C4-2B (cell line): ENCODE measurements around the gene SVOP.

ENCODE experiments used
- ZFX ChIP-seq: fragments of 450-650 bp; IDR thresholded peaks from 2 replicates; pipeline ENCODE4 v1.6.1; 2017
- TF ChIP-seq, protein P1 (sequence below): fragments of 450-650 bp; conservative IDR thresholded peaks from 2 replicates; pipeline ENCODE4 v1.5.1; 2017; ENCODE audit warnings: mild to moderate bottlenecking

DNA sequence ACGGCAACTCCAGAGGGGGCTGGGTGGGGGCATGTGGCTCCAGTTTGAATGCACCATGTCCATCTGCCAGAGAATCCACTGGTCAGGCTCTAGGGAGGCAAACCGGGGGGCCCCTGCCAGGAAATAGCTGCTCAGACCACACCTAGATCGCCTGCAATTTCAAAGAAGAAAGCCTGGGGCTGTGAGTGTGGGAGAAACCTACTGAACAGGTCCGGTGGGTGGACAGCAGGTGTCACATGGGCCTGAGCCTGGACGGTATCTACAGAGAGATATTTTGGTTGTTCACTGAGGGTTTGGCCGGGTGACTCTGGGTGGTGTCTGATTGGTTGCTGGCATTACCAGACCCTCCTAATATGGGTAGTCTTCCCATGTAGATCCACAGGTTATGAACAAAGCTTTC is 109.0 kb downstream of the SVOP start:
- TF ChIP-seq, protein P1, sequence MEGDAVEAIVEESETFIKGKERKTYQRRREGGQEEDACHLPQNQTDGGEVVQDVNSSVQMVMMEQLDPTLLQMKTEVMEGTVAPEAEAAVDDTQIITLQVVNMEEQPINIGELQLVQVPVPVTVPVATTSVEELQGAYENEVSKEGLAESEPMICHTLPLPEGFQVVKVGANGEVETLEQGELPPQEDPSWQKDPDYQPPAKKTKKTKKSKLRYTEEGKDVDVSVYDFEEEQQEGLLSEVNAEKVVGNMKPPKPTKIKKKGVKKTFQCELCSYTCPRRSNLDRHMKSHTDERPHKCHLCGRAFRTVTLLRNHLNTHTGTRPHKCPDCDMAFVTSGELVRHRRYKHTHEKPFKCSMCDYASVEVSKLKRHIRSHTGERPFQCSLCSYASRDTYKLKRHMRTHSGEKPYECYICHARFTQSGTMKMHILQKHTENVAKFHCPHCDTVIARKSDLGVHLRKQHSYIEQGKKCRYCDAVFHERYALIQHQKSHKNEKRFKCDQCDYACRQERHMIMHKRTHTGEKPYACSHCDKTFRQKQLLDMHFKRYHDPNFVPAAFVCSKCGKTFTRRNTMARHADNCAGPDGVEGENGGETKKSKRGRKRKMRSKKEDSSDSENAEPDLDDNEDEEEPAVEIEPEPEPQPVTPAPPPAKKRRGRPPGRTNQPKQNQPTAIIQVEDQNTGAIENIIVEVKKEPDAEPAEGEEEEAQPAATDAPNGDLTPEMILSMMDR = no peak
- TF ChIP-seq ZFX = no peak
